Activated gamma-delta T cell treated with Interleukin-2 at 50 U/mL for 16 hours (primary cell): Measurements from ENCODE around the gene ADGRG2.

ENCODE experiments used
- DNase-seq: peaks from one replicate; pipeline ENCODE4 v3.0.0-alpha.2; 2020

Gene ADGRG2, protein sequence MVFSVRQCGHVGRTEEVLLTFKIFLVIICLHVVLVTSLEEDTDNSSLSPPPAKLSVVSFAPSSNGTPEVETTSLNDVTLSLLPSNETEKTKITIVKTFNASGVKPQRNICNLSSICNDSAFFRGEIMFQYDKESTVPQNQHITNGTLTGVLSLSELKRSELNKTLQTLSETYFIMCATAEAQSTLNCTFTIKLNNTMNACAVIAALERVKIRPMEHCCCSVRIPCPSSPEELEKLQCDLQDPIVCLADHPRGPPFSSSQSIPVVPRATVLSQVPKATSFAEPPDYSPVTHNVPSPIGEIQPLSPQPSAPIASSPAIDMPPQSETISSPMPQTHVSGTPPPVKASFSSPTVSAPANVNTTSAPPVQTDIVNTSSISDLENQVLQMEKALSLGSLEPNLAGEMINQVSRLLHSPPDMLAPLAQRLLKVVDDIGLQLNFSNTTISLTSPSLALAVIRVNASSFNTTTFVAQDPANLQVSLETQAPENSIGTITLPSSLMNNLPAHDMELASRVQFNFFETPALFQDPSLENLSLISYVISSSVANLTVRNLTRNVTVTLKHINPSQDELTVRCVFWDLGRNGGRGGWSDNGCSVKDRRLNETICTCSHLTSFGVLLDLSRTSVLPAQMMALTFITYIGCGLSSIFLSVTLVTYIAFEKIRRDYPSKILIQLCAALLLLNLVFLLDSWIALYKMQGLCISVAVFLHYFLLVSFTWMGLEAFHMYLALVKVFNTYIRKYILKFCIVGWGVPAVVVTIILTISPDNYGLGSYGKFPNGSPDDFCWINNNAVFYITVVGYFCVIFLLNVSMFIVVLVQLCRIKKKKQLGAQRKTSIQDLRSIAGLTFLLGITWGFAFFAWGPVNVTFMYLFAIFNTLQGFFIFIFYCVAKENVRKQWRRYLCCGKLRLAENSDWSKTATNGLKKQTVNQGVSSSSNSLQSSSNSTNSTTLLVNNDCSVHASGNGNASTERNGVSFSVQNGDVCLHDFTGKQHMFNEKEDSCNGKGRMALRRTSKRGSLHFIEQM

DNA sequence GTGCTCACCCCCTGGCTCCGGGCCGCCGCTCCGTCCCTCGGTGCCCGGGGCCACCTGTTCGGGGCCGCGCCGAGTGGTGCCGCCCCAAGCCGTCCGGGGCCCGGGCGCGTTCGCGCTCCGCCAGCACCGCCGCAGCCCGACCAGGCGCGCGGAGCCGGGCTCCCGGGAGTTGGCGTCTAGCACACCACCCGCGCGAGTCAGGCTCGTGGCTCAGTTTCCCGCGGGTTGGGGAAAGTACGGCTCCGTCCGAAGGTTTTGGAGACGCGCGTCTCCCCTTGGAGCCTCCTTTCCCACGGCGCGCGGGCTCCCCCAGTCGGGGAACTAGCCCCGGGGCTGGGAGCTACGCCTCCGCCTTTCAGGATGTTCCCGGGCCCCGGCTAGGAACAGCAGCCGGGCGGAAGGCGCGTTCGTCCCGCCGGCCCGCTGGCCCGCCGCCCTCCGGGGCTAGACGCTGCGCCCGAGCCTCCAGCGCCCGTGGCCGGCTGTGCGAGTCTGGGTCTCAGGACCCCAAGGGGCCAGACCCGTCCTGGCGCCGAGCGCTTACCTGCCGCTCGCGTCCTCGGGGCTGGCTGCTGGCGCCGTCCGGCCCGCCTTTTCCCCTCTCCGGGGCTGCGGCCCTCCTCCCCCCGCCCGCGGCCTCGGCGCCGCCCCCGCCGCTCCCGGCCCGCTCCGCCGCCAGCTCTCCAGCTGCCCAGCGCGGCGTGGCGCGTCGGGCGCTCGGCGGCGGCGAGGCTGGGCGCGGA lies at the start of gene ADGRG2:
TSS of gene ADGRG2 (minus strand) at position 571 of the 743 bp plus-strand sequence. CDS start 53,634 bp downstream, outside the sequence.
- no peak for DNase-seq

- no peak for DNase-seq
These were observed 46.3 kb upstream of the ADGRG2 start for GRCh38 chrX:19168609-19169008.

DNA sequence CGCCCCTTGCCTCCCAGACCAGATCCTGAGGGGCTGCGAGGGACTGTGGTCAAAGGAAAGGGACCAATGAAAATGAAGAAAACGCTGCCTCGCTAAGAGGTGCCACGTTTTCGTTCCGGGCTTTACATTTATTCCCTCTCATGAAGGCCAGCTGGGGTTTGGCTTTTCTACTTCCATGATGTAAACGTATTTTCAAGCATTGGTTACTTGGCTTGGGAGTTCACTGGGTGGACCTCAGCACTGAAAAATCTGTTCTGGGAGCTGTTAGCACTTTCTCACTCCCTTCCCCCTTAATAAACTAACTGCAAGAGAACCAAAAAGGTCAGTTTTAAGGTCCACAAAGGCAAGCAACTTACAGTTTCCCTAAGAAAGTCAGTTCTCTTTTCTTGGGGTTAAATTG lies 40.6 kb upstream of the ADGRG2 start:
- DNase-seq: no peak

- DNase-seq: no peak
These were observed 33.9 kb upstream of the ADGRG2 start for GRCh38 chrX:19156186-19156585.

GRCh38 chrX:19152762-19153161 lies 30.5 kb upstream of the ADGRG2 start:
- no peak for DNase-seq

DNA sequence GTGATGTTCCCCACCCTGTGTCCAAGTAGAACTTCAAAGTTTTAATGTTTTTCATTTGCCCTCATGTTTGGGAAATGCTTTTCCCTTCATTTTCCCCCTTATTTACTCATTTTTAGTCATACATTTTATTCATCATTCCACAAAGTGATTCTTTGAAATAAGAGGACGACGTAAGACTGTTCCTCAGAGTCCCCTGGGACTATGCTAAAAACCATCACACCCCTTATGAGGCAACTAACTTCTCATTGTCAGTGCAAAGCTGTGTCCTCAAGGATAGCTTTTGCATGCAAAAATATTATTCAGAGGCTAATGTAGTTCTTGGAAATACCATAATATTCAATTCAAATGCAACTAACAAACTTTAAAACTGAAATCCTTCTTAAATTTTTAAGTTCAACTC lies 14.8 kb upstream of the ADGRG2 start:
- DNase-seq: no peak

GRCh38 chrX:19133784-19134183 lies 11.5 kb upstream of the ADGRG2 start:
- no peak for DNase-seq

DNA sequence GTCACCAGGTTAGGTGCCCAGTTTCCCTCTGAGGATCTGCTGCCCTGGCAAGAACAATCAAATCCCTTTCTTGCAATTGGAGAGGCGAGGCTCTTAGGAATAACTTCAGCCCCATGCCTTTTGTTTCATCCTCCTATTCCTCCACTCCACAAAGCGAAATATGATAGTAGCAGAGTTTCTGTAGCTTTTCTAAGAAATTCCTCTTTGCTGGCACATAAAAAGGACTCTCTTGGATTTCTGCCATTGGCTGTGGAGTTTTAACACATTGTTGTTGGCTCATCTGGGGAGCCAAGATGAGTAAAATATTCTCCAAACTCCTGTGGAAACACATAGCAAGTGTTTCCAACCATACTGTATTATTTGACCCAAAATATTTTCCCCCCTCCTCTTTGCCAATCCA lies 11.0 kb upstream of the ADGRG2 start:
- DNase-seq: no peak

DNA sequence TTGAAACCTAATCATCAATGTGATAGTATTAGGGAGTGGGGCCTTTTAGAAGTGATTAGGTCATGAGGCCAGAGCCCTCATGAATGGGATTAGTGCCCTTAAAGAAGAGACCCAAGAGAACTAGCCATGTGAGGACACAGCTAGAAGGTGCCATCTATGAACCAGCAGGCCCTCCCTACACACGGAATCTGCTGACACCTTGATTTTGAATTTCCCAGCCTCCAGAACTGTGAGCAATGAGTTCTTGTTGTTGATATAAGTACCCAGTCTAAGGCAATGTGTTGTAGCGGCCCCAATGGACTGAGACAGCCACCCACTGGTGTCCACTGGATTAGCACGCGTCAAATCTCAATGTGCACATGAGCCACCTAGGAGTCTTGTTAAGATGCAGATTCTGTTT lies 8.4 kb upstream of the ADGRG2 start:
- DNase-seq: no peak

DNA sequence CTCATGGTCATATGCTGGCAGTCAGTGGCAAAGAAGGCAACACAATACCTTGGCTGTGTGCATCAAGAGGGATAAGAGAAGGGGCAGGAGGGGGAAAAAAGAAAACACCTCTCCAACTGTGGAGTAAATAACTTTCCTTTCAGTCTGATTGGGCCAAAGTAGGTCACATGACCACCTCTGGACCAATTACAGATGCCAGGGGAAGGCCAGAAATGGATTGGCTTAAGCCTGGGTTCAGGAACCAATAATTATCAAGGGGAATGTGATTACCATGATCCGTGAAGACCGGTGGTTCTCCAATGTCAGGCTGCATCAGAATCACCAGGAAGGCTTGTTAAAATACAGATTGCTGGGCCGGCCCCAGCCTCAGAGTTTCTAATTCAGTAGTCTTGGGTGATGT lies 7.4 kb upstream of the ADGRG2 start:
- no peak for DNase-seq

- DNase-seq: no peak
These were observed 5.4 kb upstream of the ADGRG2 start for GRCh38 chrX:19127649-19128168.

DNA sequence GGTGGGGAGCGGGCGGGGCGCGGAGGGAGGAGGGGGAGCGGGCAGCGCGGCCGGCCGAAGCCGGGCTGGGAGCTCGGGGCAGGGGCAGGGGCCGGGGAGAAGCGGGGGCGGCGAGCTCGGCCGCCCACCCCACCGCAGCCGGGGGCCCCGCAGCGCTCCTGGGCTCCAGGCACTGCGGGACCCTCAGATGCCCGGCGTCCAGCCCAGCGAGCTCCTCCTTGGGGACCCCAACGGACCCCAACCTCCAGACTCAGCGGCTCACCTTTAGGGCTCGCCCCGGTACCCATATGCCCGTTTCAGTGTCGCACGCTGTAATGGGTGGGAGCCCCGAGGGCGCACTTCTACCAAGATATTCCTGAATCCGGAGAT lies 357 bp upstream of the ADGRG2 start:
- no peak for DNase-seq

- DNase-seq: no peak
These were observed 802 bp downstream of the ADGRG2 start for GRCh38 chrX:19121466-19121865.

DNA sequence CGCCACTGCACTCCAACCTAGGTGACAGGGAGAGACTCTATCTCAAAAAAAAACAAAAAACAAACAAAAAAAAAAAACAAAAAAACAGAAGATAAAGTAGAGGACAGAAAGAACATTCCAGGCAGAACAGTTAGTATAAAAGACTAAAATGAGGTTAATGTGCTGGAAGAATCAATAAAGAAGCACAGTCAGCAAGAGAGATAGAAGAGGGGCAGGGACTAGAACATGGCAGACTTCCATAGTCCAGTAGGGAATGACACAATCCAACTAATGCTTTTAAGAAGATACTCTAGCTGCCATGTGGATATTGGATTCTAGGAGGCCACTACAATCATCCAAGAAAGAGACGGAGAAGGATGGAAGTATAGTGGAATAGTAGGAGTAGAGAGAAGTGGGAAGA lies 11.6 kb downstream of the ADGRG2 start:
- DNase-seq: no peak

DNA sequence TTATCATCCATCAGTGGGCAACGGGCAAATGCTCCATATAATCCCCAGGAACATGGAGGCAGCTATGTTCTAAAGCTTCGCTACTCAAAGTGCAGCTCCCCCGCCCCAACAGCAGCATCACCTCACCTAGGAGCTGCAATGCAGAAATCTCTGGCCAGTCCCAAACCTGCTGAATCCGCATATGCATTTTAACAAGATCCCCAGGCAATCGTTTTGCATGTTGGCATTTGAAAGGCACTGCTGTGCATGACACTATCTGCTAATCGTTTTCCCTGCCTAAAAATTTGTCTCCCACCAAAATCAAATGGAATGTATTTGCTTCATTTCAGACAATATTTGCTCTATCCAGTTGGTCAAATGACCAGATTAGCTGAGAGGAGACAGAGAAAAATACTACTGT lies 15.2 kb downstream of the ADGRG2 start:
- no peak for DNase-seq

- no peak for DNase-seq
These were observed 21.7 kb downstream of the ADGRG2 start for GRCh38 chrX:19100586-19100985.

- DNase-seq: no peak
These were observed 24.6 kb downstream of the ADGRG2 start for GRCh38 chrX:19097553-19098283.

DNA sequence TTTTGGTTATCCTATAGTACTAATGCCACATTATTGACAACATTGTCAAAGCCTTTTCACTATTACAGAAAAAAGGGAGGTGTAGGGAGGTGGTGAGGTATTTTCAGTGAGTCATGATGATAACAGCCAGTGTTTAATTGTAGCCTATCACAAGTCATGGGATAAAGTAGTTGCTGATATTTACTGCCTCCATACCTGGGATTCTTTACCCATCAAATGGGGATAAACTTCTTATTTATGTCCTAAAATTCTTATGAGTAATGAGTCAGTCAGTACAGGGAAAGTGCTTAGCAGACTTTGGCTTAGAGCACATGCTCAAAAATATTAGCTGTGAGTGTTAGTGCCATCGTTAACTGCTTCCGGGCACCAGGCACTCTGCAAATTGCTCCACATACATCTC lies 25.7 kb downstream of the ADGRG2 start:
- no peak for DNase-seq

GRCh38 chrX:19094654-19095053 lies 27.6 kb downstream of the ADGRG2 start:
- no peak for DNase-seq

DNA sequence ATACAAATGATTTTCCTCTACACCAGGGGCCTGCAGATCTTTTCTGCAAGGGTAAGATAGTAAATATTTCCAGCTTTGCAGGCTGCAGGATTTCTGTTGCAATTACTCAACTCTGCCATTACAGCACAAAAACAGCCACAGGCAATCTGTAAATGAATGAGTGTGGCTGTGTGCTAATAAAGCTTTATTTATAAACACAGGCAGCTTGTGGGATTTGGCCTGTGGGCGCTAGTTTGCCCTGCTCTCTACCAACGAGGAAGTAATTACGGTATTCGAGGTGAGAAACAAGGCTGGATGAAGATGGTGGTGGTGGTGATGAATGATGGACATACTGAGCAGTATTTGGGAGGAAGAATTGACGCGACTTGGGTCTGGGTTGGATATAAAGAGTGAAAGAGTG lies 30.7 kb downstream of the ADGRG2 start:
- no peak for DNase-seq

GRCh38 chrX:19089555-19090040 lies 32.7 kb downstream of the ADGRG2 start:
- DNase-seq: no peak
